HG02973 (cell line): ENCODE data around the gene ARPC5L.
"Not testable (repeated sequence)": the region's sequence is repeated elsewhere in the genome, so short reads cannot be mapped to it uniquely, and the experiment has no call there.

ENCODE experiments used
- ATAC-seq: cut with Tn5 transposase; IDR thresholded peaks from one replicate; pipeline ENCODE4 v1.9.1; 2021; ENCODE audit warnings: moderate library complexity; ENCODE audit not compliant: unreplicated experiment

Gene ARPC5L

GRCh38 chr9:124840300-124840833 is 21.6 kb upstream of the ARPC5L start:
- no peak for ATAC-seq

DNA sequence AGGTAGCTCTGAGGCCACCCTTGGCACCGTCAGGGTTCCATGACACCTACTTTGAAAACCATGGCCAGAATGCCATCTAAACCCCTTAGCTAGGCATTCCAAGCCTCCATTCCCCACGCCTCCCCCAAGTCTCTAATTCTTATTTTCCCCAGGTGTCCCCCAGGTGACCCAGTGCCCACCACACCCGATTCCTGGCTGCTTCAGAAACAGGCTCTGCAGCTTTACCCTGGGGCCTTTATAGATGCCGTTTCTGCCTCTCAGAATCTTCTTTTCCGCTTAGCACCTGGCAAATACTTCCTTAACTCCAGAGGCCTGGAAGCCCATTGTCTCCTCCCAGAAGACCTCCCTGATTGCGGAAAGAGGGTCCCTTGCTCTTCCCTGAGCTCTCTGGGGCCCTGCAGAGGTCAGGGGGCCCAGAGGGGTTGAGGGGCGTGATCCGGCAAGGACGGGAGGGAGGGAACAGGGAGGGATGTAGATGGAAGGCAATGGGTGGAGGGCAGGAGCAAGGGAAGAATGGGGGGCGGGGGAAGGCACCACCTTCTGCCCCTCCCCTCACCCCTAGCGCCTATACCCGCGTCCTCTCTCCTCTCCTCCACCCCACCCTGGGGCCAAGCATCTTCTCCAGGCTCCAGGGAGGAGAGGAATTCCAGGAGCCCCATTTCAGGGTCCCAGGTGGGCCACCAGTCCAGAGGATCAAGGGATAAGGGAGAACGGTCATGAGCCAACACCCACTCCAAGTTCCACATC is 20.7 kb upstream of the ARPC5L start:
- no peak for ATAC-seq

DNA sequence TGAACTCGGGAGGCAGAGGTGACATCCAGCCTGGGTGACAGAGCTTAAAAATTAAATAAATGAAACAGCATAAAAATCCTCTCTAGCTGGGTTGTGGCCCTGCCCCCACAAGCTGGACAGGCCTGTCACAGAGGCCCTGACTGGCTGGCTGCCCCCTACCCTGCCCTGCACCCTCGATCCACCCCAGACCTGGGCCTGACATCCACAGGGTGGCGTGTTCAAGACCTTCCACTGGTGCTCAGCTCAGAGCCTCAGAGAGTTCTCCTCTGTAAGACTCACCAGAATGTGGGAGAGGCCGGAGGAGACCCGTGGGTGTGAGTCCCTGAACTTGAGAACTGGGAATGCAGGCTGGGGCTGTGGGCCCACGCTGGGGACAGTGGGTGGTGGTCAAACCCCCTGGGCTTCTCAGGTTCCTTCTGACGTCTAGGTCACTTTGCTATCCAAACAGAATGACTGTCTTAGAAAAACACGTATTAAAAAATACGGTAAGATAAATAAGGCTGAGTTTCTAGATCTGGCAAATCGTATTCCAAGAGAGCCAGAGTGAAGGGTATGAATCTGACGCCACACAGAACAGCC is 18.4 kb upstream of the ARPC5L start:
- ATAC-seq, result no peak

- no peak for ATAC-seq
Measured at GRCh38 chr9:124844291-124844690, 17.6 kb upstream of the ARPC5L start.

GRCh38 chr9:124846467-124846866 is 15.5 kb upstream of the ARPC5L start:
- ATAC-seq, result not testable (repeated sequence)

DNA sequence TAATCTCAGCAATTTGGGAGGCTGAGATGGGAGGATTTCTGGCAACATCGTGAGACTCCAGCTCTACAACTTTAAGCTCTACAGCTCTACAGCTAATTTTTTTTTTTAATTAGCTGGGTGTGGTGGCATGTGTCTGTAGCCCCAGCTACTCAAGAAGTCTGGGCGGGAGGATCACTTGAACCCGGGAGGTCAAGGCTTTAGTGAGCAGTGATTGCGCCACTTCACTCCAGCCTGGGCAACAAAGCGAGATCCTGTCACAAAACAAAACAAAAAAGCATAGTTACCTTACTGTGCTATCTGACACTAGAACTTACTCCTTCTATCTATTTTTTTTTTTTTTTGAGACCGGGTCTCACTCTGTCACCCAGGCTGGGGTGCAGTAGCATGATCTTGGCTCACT is 15.0 kb upstream of the ARPC5L start:
- ATAC-seq, result no peak

- ATAC-seq, result no peak
Measured at GRCh38 chr9:124849801-124850200, 12.1 kb upstream of the ARPC5L start.

DNA sequence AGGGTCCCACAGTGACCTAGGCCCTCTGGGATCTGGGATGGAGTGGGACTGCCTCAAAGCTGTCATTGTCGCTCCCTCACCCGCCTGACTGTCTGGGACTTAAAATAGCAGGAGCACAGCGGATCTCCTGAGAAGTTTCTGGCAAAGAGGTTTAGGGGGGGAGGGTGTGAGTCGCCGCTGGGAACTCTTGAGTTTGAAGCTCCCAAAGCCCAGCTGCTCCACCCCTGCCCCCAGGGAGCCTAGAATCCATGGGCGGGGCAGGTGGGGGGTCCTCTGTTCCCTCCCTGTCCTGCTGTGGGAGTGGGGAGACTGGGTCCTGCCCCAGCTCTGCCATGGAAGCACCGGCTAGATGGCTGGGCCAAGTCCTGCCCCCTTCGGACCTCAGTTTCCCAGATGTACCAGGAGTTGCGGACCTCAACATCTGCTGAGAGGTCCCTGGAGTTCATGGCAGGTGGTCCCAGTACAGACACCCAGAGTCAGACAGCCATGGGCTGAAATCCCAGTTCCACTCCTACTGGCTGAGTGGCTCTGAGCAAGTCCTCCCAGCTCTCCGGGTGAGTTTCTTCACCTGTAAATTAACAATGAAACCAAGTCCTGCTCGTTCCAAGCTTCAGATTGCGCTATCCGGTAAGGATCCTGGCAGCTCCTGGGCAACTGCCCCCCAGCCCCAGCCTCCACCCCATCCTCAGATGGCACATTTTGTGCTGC is 9.7 kb upstream of the ARPC5L start:
- ATAC-seq, result no peak

- ATAC-seq, result peak; percentile 58
Measured at GRCh38 chr9:124852829-124853531, 8.9 kb upstream of the ARPC5L start, which contains the start of gene WDR38. WDR38 (plus strand) TSS chr9:124853460; CDS start chr9:124853532, 72 bp downstream.

GRCh38 chr9:124853605-124854143 is 8.3 kb upstream of the ARPC5L start:
- ATAC-seq, result no peak

DNA sequence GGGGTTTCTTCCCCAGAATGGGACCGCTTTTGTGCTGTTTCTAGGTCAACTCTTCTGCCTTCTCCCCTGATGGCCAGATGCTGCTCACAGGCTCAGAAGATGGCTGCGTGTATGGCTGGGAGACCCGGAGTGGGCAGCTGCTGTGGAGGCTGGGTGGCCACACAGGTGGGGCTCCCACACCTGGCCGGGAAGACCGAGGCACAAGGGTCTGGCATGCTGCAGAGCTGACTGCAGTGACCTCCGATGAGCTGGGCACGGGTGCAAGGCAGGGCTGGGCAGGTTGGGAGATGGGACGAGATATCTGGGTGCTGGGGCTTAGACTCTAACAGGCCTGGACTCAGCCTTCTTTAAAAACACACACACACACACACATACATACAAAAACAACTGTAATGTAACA is 7.8 kb upstream of the ARPC5L start:
- ATAC-seq, result no peak

DNA sequence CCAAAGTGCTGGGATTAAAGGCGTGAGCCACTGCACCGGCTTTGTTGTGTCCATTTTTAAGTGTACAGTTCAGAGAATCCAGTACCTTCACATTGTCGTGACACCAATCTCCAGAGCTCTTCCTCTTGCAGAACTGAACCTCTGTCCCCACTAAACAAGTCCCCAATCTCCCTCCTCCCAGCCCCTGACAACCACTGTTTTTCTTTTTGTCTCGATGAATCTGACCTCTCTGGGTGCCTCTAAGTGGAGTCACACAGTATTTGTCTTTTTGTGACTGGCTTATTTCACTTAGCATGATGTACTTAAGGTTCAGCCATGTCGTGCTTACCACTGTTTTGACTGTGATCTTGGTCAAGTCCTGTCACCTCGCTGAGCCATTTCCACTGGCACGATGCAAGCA is 7.1 kb upstream of the ARPC5L start:
- no peak for ATAC-seq

- no peak for ATAC-seq
Measured at GRCh38 chr9:124855566-124855943, 6.4 kb upstream of the ARPC5L start.

- no peak for ATAC-seq
Measured at GRCh38 chr9:124855944-124856765, 5.8 kb upstream of the ARPC5L start.

DNA sequence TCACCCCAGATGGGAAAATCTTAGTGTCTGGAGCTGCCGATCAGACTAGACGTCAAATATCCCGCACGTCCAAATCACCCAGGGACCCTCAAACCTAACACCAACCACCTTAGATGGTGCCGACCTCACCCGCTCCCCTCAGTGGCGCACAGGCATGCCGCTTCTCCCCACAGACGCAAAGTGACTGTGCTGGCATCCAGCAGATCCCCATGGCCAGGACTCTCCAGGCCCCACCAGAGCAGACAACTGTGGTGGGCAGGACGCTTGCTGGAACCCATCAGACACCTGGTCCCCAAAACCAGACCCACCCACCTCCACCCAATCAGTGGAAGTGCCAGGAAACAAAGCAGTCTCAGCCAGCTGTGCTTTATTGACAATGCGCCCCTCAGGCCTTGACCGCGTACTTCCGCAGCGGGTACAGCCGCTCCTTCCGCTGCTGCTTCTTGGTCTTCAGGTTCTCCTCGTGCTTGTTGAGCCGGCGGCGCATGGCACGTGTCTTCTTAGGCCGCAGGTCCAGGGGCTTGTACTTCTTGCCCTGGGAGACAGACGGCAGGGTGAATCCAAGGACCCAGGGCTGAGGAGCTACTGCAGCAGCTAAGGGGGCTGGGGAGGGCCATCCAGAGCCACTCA is 4.3 kb upstream of the ARPC5L start:
- ATAC-seq, result no peak

DNA sequence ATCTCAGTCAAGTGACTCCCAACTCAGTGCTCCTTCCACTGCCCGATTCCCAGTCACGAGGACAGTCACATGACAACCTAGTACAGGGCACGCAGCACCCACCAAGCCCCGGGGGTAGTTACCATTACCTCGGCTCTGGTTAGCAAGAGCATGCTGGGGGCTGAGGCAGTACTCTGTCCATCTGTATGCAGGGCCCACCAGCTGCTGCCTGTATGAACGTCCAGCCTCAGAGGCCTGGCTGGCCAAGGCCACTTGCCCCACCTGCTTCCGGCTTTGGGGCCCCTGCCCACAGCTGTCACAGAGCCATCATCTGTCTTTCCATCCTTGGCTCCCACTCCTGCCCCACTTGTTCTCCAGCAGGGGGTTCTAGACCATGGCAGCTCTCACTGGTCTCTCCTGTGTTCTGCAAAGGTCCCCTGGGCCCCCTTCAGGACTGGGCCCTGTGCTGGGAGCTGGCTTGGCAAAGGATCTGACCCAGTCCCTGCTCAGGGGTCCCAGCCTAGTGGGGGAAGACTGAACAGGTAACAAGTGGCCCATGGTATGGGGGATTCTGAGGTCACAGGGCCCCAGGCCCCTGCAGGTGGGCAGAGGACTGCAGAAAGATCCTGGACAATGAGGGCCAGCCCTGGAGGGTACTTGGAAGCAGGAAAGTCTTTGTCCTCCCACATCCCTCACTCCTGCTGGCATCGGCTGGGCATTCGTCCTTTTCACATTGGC is 3.4 kb upstream of the ARPC5L start:
- ATAC-seq, result no peak

DNA sequence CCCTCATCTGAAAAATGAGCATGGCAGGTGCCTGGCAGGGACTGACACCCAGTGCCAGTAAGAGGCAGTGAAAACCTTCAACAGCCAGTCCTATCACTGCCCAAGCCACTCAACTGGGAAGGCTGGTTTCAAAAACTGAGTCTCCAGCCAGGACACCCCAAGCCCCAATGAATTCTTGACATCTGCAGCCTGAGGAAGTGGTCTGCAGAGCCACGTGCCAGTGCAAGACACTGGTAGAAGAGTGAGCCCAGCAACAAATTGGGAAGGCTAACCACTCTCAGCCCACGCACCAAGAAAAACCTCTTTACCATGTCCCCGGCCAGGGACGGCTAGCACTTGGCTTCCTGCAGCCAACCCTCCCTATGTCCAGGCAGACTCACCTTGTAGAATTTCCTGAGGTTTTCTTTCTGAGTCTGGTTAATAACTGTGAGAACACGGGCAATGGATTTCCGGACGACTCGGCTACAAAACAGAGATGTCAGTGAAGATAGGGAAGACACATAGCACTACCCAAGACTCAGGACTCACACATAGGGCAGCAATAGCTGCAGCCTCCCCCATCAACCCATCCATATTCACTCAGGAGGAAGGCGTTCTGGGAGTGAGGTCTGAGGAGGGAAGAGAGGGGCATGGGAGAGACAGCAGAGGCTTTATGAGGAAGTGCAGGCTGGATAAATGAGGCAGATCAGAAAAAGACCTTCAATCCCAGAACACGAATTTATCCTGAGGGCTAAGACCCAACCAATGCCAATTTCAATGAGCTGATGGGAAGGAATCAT is 1.9 kb upstream of the ARPC5L start:
- ATAC-seq, result no peak
